Ishikawa (cell line): Measurements from ENCODE around the gene GIGYF1.

Experiments used
- CEBPB ChIP-seq: IDR thresholded peaks from 2 replicates; pipeline ENCODE4 v1.6.1; 2012
- EP300 ChIP-seq: IDR thresholded peaks from 2 replicates; pipeline ENCODE4 v1.6.1; 2012; ENCODE audit warnings: borderline replicate concordance
- FOXM1 ChIP-seq: IDR thresholded peaks from 2 replicates; pipeline ENCODE4 v1.6.1; 2012; ENCODE audit warnings: low read depth, borderline replicate concordance
- MAX ChIP-seq: IDR thresholded peaks from 2 replicates; pipeline ENCODE4 v1.6.1; 2012
- NFIC ChIP-seq: IDR thresholded peaks from 2 replicates; pipeline ENCODE4 v1.6.1; 2012
- RAD21 ChIP-seq: IDR thresholded peaks from 2 replicates; pipeline ENCODE4 v1.6.1; 2012; ENCODE audit warnings: low read depth
- REST ChIP-seq: IDR thresholded peaks from 2 replicates; pipeline ENCODE4 v1.6.1; 2012; ENCODE audit warnings: low read depth, mild to moderate bottlenecking
- TAF1 ChIP-seq: IDR thresholded peaks from 2 replicates; pipeline ENCODE4 v1.6.1; 2012; ENCODE audit warnings: low read depth, mild to moderate bottlenecking
- TEAD4 ChIP-seq: IDR thresholded peaks from 2 replicates; pipeline ENCODE4 v1.6.1; 2012
- USF1 ChIP-seq: IDR thresholded peaks from 2 replicates; pipeline ENCODE4 v1.6.1; 2012
- YY1 ChIP-seq: IDR thresholded peaks from 2 replicates; pipeline ENCODE4 v1.6.1; 2012; ENCODE audit warnings: low read depth
- ZBTB7A ChIP-seq: IDR thresholded peaks from 2 replicates; pipeline ENCODE4 v1.6.1; 2012; ENCODE audit warnings: low read depth

- TF ChIP-seq CEBPB = no peak
- TF ChIP-seq MAX = no peak
- no peak for TF ChIP-seq TAF1
- no peak for TF ChIP-seq REST
- no peak for TF ChIP-seq TEAD4
- no peak for TF ChIP-seq EP300
- TF ChIP-seq RAD21 = no peak
- no peak for TF ChIP-seq YY1
- no peak for TF ChIP-seq FOXM1
- TF ChIP-seq NFIC = no peak
- TF ChIP-seq USF1 = no peak
- TF ChIP-seq ZBTB7A = no peak
Measured at GRCh38 chr7:100668069-100668449, 26.0 kb downstream of the GIGYF1 start.
